ENCODE results near the gene PIP4K2B. TPM values are rescaled to one million over a fixed set of nuclear protein-coding genes. Genes with fewer than 3 reads are reported as not detected.

PIP4K2B gene
- total RNA-seq, 6 experiments from 2014 or later: 48.7 to 61.8 (median 55.5) TPM

DNA sequence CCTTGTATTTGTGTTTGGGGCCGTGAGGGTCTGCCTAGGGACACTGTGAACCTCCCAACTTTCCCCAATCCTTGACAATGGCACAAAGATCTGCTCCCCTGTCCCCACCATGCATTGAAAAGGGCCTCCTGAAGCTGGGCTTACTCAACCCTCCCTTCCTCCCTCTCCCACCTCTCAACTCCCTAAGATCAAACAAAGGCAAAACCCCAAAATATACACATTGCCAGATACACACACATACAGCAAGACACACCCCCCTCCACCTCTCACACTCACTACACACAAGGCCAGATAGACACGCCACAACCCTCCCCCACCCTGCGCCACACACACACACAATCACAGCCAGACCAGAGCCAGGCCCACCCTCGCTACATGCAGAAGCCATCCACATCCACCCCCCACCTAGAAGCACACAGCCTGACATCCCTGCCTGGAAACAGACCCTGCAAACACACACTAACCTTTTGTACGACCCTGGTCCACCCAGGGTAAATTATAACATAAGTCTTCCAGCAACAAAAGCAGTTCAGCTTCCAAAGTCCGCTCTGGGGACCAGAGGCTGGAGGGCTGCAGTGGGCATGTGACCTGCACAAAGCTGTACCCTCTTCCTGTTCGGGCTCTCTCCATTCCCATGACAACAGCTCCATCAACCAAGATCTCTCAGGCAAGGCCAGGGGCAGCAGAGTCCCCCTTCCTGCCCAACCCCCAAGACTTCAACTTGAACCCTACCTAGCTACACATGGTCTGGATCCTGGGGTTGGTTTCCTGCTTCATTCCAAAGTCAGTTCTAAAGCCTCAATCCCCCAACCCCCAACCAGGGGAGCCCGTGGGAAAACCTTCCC is 53.1 kb downstream of the PIP4K2B start:
- DNase-seq: no peak
- H3K36me3 Mint-ChIP-seq (ENCODE audit: low read depth): peaks cover 4% of the 10 kb centered on the region; the same call in 1 of the 2 replicates

GRCh38 chr17:38745545-38745944 is 53.8 kb downstream of the PIP4K2B start:
- Mint-ChIP-seq H3K27me3 (ENCODE audit: insufficient read depth) (peaks cover 2% of the 10 kb centered on the region), H3K9me3 (no peaks in the 10 kb centered on the region), H3K27ac (peak overlapping the region; percentile 24; the same call in 1 of the 2 replicates), H3K36me3 (ENCODE audit: low read depth) (peaks cover 4% of the 10 kb centered on the region; the same call in 1 of the 2 replicates), H3K4me3 (peak overlapping the region; percentile 96), H3K4me1 (ENCODE audit: low read depth) (peaks cover 69% of the 10 kb centered on the region)
- TF ChIP-seq CTCF (IDR thresholded peaks at IDR 0.05): no peak
- no peak for DNase-seq

More for the DNA sequence above, 53.1 kb downstream of the PIP4K2B start:
- Mint-ChIP-seq H3K27ac (peak overlapping the region; percentile 44), H3K4me1 (ENCODE audit: low read depth) (peaks cover 70% of the 10 kb centered on the region), H3K27me3 (ENCODE audit: insufficient read depth) (no peaks in the 10 kb centered on the region; the same call in none of the 2 replicates), H3K9me3 (no peaks in the 10 kb centered on the region), H3K4me3 (peak overlapping the region; percentile 96)
- TF ChIP-seq CTCF (IDR thresholded peaks at IDR 0.05): no peak

GRCh38 chr17:38743556-38744171 is 55.7 kb downstream of the PIP4K2B start:
- no peaks in the 10 kb centered on the region for H3K9me3 Mint-ChIP-seq
- H3K4me1 Mint-ChIP-seq (ENCODE audit: low read depth): peaks cover 57% of the 10 kb centered on the region
- no peak for TF ChIP-seq CTCF (IDR thresholded peaks at IDR 0.05)
- peaks cover 4% of the 10 kb centered on the region; the same call in 1 of the 2 replicates for H3K36me3 Mint-ChIP-seq (ENCODE audit: low read depth)
- no peak for DNase-seq
- peak overlapping the region; percentile 94 for H3K27ac Mint-ChIP-seq
- H3K4me3 Mint-ChIP-seq: no peak overlapping the region; the same call in 1 of the 2 replicates
- H3K27me3 Mint-ChIP-seq (ENCODE audit: insufficient read depth): peaks cover 2% of the 10 kb centered on the region

DNA sequence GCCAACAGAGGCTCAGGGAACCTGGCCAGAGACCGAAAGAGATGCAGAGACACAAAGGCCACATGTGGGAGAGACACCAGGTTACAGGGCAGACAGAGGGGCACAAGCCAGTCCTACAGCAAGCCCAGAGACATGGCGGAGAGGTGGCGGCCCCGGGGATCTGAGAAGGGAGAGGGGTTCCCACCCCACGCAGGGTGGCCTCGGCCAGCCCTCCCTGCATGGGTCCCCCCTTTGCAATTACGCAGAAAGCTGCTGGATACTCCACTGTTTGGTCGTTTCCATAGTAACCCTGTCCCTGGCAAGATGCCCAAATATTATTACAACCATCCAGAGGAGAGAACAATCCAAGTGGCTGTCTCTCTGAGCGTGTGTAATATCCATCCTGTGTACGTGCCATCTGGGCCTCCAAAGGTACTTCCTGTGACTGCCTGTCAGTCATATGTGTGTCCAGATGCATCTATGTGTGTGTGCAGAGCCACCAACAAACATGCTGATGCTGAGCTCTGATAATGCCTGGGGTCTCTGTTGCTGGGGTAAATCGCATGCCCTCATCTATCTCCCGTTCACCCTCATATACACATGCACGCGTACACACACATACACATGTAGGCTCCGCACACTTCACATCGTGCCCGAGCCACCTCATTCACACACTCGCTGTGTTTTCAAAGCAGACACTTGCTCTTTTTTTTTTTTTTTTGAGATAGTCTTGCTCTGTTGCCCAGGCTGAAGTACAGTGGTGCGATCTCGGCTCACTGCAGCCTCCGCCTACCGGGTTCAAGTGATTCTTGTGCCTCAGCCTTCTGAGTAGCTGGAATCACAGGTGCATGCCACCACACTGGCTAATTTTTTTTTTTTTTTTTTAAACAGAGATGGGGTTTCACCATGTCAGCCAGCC is 56.7 kb downstream of the PIP4K2B start:
- Mint-ChIP-seq H3K4me1 (ENCODE audit: low read depth) (peaks cover 57% of the 10 kb centered on the region), H3K27ac (peak overlapping the region; percentile 94), H3K9me3 (no peaks in the 10 kb centered on the region), H3K36me3 (ENCODE audit: low read depth) (peaks cover 11% of the 10 kb centered on the region), H3K27me3 (ENCODE audit: insufficient read depth) (peaks cover 2% of the 10 kb centered on the region), H3K4me3 (no peak overlapping the region; the same call in 1 of the 2 replicates)
- peak; percentile 88 for DNase-seq
- no peak for TF ChIP-seq CTCF (IDR thresholded peaks at IDR 0.05)

GRCh38 chr17:38741921-38742410 is 57.4 kb downstream of the PIP4K2B start:
- TF ChIP-seq CTCF (IDR thresholded peaks at IDR 0.05): no peak
- Mint-ChIP-seq H3K27ac (peak overlapping the region; percentile 94), H3K27me3 (ENCODE audit: insufficient read depth) (peaks cover 2% of the 10 kb centered on the region), H3K9me3 (no peaks in the 10 kb centered on the region), H3K4me1 (ENCODE audit: low read depth) (peaks cover 57% of the 10 kb centered on the region), H3K36me3 (ENCODE audit: low read depth) (peaks cover 11% of the 10 kb centered on the region), H3K4me3 (no peak overlapping the region)
- DNase-seq: no peak
